Loucy (cell line): ENCODE data around the gene SAMD4A.
A peak's percentile ranks its signal among the peaks of the same experiment; 100 is the strongest.

ENCODE experiments used
- H2AFZ ChIP-seq: fragments of 200-600 bp; sonication (generic); 2 replicates; pipeline ENCODE4 v1.6.0; 2016; ENCODE audit warnings: antibody characterized with exemption, mild to moderate bottlenecking, low read length, moderate library complexity
- H3F3A ChIP-seq: fragments of 200-600 bp; 2 replicates; pipeline ENCODE4 v1.6.0; 2016; ENCODE audit warnings: antibody characterized with exemption, low read depth, mild to moderate bottlenecking
- H3K27me3 ChIP-seq: fragments of 200-600 bp; sonication (generic); 2 replicates; pipeline ENCODE4 v1.6.1; 2014; ENCODE audit warnings: low read length, mild to moderate bottlenecking; ENCODE audit not compliant: insufficient read depth, poor library complexity, severe bottlenecking
- H3K36me3 ChIP-seq: fragments of 200-600 bp; sonication (generic); 2 replicates; pipeline ENCODE4 v1.6.1; 2016; ENCODE audit warnings: low read length; ENCODE audit not compliant: insufficient read depth
- H3K4me1 ChIP-seq: fragments of 200-600 bp; sonication (generic); 2 replicates; pipeline ENCODE4 v1.5.1; 2014; ENCODE audit warnings: low read length, mild to moderate bottlenecking; ENCODE audit not compliant: insufficient read depth, poor library complexity, severe bottlenecking
- H3K4me2 ChIP-seq: fragments of 200-600 bp; sonication (generic); 2 replicates; pipeline ENCODE4 v1.6.0; 2014; ENCODE audit warnings: antibody characterized with exemption, low read length, low read depth, mild to moderate bottlenecking; ENCODE audit not compliant: poor library complexity, severe bottlenecking
- H3K4me3 ChIP-seq: fragments of 200-600 bp; sonication (generic); 2 replicates; pipeline ENCODE4 v1.5.1; 2014; ENCODE audit warnings: low read length, mild to moderate bottlenecking, mixed read lengths; ENCODE audit not compliant: poor library complexity, severe bottlenecking
- H3K79me2 ChIP-seq: fragments of 200-600 bp; sonication (generic); 2 replicates; pipeline ENCODE4 v1.6.1; 2014; ENCODE audit warnings: low read length; ENCODE audit not compliant: insufficient read depth
- H3K9ac ChIP-seq: fragments of 200-600 bp; sonication (generic); 2 replicates; pipeline ENCODE4 v1.6.0; 2014; ENCODE audit warnings: mild to moderate bottlenecking, low read depth, low read length, moderate library complexity; ENCODE audit not compliant: poor library complexity, severe bottlenecking
- H3K9me2 ChIP-seq: fragments of 200-600 bp; sonication (generic); replicated peaks from 2 replicates; pipeline ENCODE4 v1.6.1; 2016; ENCODE audit warnings: low read depth, low read length, mixed read lengths
- H3K9me3 ChIP-seq: fragments of 200-600 bp; sonication (generic); 2 replicates; pipeline ENCODE4 v1.6.1; 2014; ENCODE audit warnings: mild to moderate bottlenecking, antibody characterized with exemption, low read length, low read depth; ENCODE audit not compliant: insufficient read depth
- H4K20me1 ChIP-seq: fragments of 200-600 bp; sonication (generic); 2 replicates; pipeline ENCODE4 v1.6.0; 2014; ENCODE audit warnings: antibody characterized with exemption, low read length, mild to moderate bottlenecking; ENCODE audit not compliant: insufficient read depth, poor library complexity, severe bottlenecking
- CTCF ChIP-seq: fragments of 200-600 bp; sonication (generic); conservative IDR thresholded peaks from 2 replicates; pipeline ENCODE4 v1.5.1; 2014; ENCODE audit warnings: mild to moderate bottlenecking, antibody characterized with exemption, low read length
- EZH2phosphoT487 ChIP-seq: fragments of 200-600 bp; IDR thresholded peaks from 2 replicates; pipeline ENCODE4 v1.6.1; 2018; ENCODE audit warnings: antibody characterized with exemption, mild to moderate bottlenecking, moderate library complexity, borderline replicate concordance

SAMD4A gene

GRCh38 chr14:54566410-54567223 lies at the start of gene SAMD4A:
Gene SAMD4A, plus strand, starts transcription at chr14:54567128. Its CDS starts 789 bp downstream, at chr14:54567917.
- no peaks in the 10 kb centered on the region for H3K36me3 ChIP-seq
- no peaks in the 10 kb centered on the region for H3K9me2 ChIP-seq
- H3K4me1 ChIP-seq: peaks cover 24% of the 10 kb centered on the region
- TF ChIP-seq CTCF (peak; percentile 38; the same call in 1 of the 2 replicates), EZH2phosphoT487 (no peak)
- no peaks in the 10 kb centered on the region for H3K27me3 ChIP-seq
- peaks cover 10% of the 10 kb centered on the region for H3F3A ChIP-seq
- peak within 1 kb of the TSS; percentile 76 for H3K9ac ChIP-seq
- H2AFZ ChIP-seq: peak within 1 kb of the TSS; percentile 96
- H4K20me1 ChIP-seq: no peaks in the 10 kb centered on the region
- peak within 1 kb of the TSS; percentile 90 for H3K4me2 ChIP-seq
- peak within 1 kb of the TSS; percentile 82 for H3K4me3 ChIP-seq
- H3K9me3 ChIP-seq: no peaks in the 10 kb centered on the region
- 0 out of 2 replicates have a peak, but pooled peaks cover 4% of the 10 kb centered on the region for H3K79me2 ChIP-seq

- Histone ChIP-seq H3K4me3 (no peak overlapping the region), H2AFZ (no peak overlapping the region), H3K27me3 (no peaks in the 10 kb centered on the region), H3K9ac (no peak overlapping the region), H3K4me1 (no peaks in the 10 kb centered on the region), H3K9me3 (no peaks in the 10 kb centered on the region), H3K36me3 (peaks cover 30% of the 10 kb centered on the region; the same call in 1 of the 2 replicates), H3K79me2 (peaks cover 7% of the 10 kb centered on the region; the same call in 1 of the 2 replicates), H3K9me2 (no peaks in the 10 kb centered on the region), H3F3A (no peaks in the 10 kb centered on the region), H3K4me2 (no peak overlapping the region), H4K20me1 (no peaks in the 10 kb centered on the region)
- TF ChIP-seq CTCF (no peak), EZH2phosphoT487 (no peak)
These were observed 42.5 kb upstream of the SAMD4A start for GRCh38 chr14:54524410-54524809.

- H3K4me3 ChIP-seq: no peak overlapping the region
- H3K9me2 ChIP-seq: no peaks in the 10 kb centered on the region
- no peaks in the 10 kb centered on the region for H3K4me1 ChIP-seq
- no peaks in the 10 kb centered on the region for H3K79me2 ChIP-seq
- no peaks in the 10 kb centered on the region for H3K27me3 ChIP-seq
- peaks cover 32% of the 10 kb centered on the region; the same call in 1 of the 2 replicates for H3K36me3 ChIP-seq
- TF ChIP-seq EZH2phosphoT487: no peak
- no peak for TF ChIP-seq CTCF
- no peaks in the 10 kb centered on the region for H3F3A ChIP-seq
- H3K9ac ChIP-seq: no peak overlapping the region
- no peaks in the 10 kb centered on the region for H4K20me1 ChIP-seq
- H3K4me2 ChIP-seq: no peak overlapping the region
- H3K9me3 ChIP-seq: no peaks in the 10 kb centered on the region
- no peak overlapping the region for H2AFZ ChIP-seq
These were observed 38.0 kb upstream of the SAMD4A start for GRCh38 chr14:54528973-54529372.
